Stimulated activated CD4-positive, alpha-beta T cell treated with anti-CD3 and anti-CD28 coated beads, TNF-alpha, amount 100 ng/mL, for 24 hours (primary cell): ENCODE measurements around the gene PRMT5.
"Not testable (repeated sequence)": the region's sequence is repeated elsewhere in the genome, so short reads cannot be mapped to it uniquely, and the experiment has no call there.

Source experiments
- DNase-seq, 3 experiments: peaks; one replicate each; pipeline ENCODE4 v3.0.0-alpha.2; 2020; ENCODE audit warnings: low read depth in 3 of 3

PRMT5 gene

DNA sequence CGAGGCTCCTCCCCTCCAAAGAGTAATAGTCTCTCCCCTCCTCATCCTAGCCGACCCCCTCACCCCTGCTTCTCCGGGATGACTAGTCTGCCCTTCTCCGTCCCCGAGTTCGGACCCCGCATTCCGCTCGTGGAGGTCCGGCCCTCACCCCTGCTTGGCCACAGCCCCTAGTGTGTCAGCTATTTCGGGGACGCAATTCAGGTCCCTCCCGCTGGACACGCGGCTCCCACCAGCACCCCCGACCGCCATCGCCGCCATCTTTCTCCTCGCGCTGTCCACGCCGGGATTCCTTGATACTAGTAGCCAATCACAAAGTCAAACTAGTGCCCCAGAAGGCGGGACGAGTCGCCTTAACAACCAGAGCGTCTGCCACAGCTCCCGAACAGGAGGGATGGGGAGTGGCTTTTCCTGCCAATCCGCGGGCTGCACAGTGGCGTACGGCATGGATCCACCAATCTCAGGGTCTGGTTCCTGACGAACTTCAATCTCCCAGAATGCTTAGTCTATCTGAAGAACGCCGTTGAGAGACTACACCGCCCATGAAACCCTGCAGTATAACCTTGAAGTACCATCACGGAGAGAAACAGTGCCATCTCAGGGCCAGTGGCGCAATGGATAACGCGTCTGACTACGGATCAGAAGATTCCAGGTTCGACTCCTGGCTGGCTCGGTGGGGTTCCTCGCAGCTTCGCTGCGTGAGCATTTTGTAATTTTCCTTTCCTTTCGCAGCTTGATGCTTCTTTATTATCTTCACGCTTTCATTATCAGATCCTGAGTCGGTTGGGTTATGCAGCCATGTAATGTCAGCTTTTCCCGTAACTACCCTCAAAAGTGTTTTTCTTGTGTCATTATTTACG is at the start of gene PRMT5:
Gene PRMT5, minus strand, starts transcription at position 273 of the 857 bp plus-strand sequence. Its CDS starts 15 bp downstream, at position 258.
- DNase-seq, result peak; percentile 91 to 98 (median 96)

GRCh38 chr14:22978487-22978837 is 49.3 kb upstream of the PRMT5 start:
- no peak for DNase-seq

DNA sequence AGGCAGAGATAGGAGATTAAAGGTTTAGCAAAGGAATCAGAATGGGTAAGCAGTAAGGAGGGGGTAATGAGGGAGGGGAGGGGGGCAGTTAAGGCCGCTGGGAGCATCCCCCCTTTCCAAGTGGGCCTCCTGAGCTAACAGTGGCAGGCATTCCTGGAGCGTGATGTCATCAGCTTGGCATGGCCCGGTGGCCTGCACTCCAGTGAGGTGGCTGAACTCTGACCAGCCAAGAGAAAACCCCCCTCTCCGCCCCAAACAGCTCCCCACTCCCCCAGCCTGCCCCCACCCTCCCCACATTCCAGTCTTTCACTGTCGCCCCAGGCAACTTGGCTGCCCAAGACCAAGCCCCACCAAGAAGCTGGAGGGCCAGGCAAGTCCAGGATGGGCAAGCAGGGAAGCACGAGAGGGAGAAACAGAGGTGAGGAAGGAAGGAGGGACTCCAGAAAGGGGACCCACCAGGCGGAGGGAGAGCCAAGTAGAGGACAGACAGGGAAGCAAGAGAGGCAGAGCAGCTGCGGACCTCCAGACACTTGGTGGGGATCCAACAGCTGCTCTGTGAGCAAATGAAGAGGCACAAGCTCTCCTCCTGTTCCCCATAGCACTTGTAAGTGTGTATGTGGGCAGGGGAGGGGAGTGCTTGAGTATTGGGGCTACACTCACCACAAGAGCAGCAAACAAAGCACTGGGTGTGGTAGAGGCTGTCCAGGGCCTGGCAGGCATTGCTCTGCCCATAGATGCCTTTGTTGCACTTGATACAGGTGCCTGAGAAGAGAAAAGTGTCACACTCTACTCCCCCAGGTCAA is 48.7 kb upstream of the PRMT5 start:
- DNase-seq, result no peak

DNA sequence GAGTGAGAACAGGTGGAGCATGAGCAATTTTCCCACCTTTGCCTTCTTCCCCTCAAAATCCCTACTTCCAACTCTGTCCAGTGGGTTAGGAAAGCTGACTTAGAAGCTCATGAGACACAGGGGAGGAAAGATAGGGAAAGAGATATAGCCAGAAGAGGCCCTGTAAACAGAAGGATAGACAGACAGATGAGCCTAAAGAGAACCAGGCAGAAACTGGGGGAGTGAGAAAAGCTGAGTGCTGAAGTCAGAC is 48.2 kb upstream of the PRMT5 start:
- no peak for DNase-seq

DNA sequence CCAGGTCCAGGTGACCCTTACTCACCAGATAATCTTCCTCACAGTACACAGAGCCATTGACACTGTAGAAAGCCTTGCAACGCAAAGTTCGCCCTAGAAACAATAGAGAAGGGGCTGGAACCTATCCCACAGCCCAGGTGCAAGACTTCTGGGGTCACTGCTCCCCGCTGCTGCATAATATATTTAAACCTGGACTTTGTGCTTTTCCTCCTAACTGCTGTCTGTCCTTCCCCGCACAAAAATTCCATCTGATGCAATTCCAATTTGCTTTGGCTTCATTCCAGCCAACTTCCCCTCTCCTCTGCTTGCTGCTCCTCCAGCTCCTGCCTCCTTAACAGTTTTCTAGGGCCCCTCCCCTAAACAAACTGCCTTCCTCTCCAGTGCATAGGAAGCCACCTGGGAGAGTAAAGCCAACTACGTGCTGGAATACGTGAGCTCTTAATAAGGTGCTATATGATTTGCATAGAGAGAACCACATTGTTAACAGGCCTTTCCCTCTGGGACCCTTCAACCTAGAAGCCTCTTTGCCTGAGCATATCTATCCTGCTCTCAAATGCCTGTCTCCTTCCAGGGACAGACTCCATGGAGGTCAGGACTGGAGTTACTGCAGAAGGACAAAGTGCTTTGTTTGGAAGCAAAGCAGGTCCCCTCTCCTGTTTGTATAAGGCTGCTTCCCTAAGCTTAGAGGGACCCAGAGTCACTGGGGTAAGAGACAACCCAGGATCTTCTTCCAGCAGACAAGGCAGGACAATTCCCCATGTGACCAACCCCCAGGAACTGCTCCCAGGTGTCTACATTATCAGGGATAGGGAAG is 47.7 kb upstream of the PRMT5 start:
- no peak for DNase-seq

GRCh38 chr14:22974530-22975313 is 45.5 kb upstream of the PRMT5 start:
- no peak for DNase-seq

DNA sequence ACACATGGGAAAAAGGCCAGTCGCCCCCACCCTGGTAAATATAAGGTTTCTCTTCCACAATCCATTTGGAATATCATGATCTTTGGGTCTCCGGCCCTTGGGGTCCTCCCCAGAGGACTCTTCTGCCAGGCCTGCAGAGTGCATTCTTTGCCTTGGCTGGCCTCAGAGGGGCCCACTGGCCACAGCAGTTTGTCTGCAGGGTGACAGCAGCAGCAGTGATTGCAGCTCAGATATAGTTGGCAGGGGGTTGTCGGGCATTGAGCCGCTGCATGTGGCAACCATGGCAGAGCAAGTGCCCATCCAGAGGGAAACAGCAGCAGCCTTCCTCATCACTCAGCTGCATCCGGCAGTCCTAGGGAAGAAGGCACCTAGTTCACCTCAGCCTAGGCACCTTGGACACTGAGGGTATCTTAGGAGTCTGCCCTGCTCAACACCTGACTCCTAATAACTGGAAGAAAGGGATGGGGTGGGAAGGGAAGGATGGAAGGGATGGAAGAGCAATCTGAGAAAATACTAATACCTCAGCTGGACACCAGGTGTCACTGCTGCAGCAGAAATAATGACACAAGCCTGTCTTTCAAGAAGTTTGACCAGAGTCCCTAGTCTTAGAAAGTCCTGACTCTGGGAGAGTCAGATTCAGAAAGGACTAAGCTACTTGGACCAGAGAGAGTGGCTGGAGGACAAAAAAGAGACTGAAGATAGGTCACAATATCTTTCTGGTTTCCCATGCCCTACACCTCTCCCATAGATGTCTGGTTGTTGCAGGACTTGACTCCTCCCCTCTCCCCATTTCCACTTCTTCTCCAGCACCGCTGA is 44.2 kb upstream of the PRMT5 start:
- DNase-seq, result no peak

GRCh38 chr14:22972313-22972930 is 43.2 kb upstream of the PRMT5 start:
- no peak for DNase-seq

- DNase-seq, result no peak
Observed at GRCh38 chr14:22971152-22971551, 42.0 kb upstream of the PRMT5 start.

- DNase-seq, result no peak
Observed at GRCh38 chr14:22966783-22967269, 37.6 kb upstream of the PRMT5 start.

GRCh38 chr14:22965916-22966782 is 37.0 kb upstream of the PRMT5 start:
- DNase-seq, result not testable (repeated sequence)

DNA sequence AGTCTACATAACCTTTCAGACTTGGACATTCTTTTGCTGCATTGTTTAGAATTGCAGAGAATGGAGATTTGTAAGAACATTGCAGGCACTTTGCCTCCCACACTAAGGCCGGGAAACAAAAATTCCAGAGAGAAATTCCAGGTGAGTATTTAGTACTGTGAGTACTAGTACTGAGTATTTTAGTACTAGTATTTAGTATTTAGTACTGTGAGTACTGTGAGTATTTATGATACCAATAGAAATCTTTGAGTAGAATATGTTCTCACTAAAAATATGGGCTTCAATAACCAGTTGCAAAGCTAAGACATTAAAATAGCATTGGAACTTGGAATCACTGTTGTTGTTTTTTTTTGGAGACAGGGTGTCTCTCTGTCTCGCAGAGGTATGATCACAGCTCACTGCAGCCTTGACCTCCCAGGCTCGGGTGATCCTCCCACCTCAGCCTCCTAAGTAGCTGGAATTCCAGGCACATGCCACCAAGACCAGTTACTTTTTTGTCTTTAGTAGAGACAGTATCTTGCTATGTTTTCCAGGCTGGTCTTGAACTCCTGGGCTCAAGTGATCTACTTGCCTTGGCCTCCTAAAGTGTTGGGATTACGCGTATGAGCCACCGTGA is 33.0 kb upstream of the PRMT5 start:
- DNase-seq, result no peak

GRCh38 chr14:22955702-22956569 is 26.8 kb upstream of the PRMT5 start:
- no peak for DNase-seq

DNA sequence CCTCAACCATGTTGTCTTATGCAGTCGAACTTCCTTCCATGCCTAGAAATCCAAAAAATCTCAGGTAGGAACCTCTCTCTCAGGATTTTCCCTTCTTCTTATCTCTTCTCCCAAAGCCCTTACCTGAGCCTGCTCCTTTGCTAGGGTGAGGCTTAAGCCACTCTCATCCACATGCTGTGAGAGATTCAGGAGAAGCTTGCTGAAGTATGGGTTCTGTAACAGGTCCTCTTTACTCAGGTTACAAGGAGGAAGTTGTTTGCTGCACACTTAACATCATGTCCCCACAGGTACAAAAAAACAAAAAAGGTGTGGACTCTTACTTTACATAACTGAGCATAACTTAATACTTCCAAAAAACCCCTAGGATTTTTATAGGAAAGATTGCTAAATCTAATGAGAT is 23.2 kb upstream of the PRMT5 start:
- no peak for DNase-seq

DNA sequence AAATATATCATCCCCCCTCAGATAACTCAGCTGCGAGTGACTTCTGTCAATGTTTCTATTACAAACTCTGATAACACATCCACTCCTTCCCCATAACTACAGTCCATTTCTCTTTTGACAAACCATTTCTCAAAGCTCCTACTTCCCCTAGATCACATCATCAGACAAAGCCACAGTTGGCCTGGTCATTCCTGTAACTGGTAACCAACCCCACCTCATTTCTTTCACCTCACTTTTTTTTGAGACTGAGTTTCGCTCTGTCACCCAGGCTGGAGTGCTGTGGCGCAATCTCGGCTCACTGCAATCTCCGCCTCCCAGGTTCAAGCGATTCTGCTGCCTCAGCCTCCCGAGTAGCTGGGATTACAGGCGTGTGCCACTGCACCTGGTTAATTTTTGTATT is 22.6 kb upstream of the PRMT5 start:
- not testable (repeated sequence) for DNase-seq

GRCh38 chr14:22945642-22946041 is 16.5 kb upstream of the PRMT5 start:
- no peak for DNase-seq

GRCh38 chr14:22939684-22940083 is 10.5 kb upstream of the PRMT5 start:
- DNase-seq, result no peak

DNA sequence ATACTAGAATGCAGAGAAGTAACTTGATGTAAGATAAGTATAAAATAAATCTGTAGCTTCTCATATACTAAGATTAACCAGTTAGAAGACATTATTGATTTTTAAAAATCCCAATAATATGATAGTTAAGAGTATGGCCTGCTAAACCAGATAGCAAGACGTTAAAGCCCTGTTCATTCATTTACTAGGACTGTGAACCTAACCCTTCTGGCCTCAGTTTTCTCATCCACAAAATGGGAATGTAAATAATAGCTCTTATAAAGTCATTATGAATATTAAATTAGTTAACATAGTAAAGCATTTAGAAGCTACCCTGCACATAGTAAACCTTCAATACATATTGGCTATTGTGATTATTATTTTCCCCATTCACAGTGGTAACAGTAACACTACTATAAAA is 6.0 kb upstream of the PRMT5 start:
- no peak for DNase-seq
